Liver (tissue), 9 donors: ENCODE data around the gene SELENOO. TPM values are rescaled to one million over a fixed set of nuclear protein-coding genes. Genes with fewer than 3 reads are reported as not detected.

Source experiments
- DNase-seq: peaks from one replicate; pipeline ENCODE4 v3.0.0-alpha.2; 2017; ENCODE audit warnings: low spot score
- H3K27ac ChIP-seq, 2 donors: one replicate each; pipeline ENCODE4 v1.7.0; 2013; ENCODE audit warnings: inconsistent platforms in 2 of 2, low read length in 2 of 2, control low read depth in 1 of 2, low read depth in 1 of 2, mild to moderate bottlenecking in 1 of 2
- H3K27me3 ChIP-seq, 4 donors: one replicate each; pipeline versions ENCODE4 v1.6.1 to v1.7.0; 2013; ENCODE audit warnings: low read length in 3 of 4, inconsistent platforms in 1 of 4, mild to moderate bottlenecking in 1 of 4, moderate library complexity in 1 of 4; ENCODE audit not compliant: control insufficient read depth in 4 of 4, insufficient read depth in 4 of 4
- H3K36me3 ChIP-seq, 4 donors: one replicate each; pipeline versions ENCODE4 v1.6.1 to v1.7.0; 2013; ENCODE audit warnings: low read length in 3 of 4, mild to moderate bottlenecking in 3 of 4, low read depth in 1 of 4, moderate library complexity in 1 of 4; ENCODE audit not compliant: control insufficient read depth in 4 of 4, insufficient read depth in 3 of 4
- H3K4me1 ChIP-seq, 4 donors: one replicate each; pipeline versions ENCODE4 v1.6.1 to v1.7.0; 2013; ENCODE audit warnings: low read length in 3 of 4, mild to moderate bottlenecking in 3 of 4, moderate library complexity in 1 of 4; ENCODE audit not compliant: control insufficient read depth in 4 of 4, insufficient read depth in 4 of 4
- H3K4me3 ChIP-seq, 3 donors: one replicate each; pipeline versions ENCODE4 v1.6.1 to v1.7.0; 2013; ENCODE audit warnings: low read length in 3 of 3, control low read depth in 1 of 3, low read depth in 1 of 3, mild to moderate bottlenecking in 1 of 3
- H3K9ac ChIP-seq, 2 donors: one replicate each; pipeline ENCODE4 v1.7.0; 2013; ENCODE audit warnings: low read length in 2 of 2, mild to moderate bottlenecking in 2 of 2, moderate library complexity in 2 of 2, control low read depth in 1 of 2, low read depth in 1 of 2
- H3K9me3 ChIP-seq, 4 donors: one replicate each; pipeline versions ENCODE4 v1.6.1 to v1.7.0; 2013; ENCODE audit warnings: low read length in 3 of 4; ENCODE audit not compliant: control insufficient read depth in 4 of 4
- ATF3 ChIP-seq: IDR thresholded peaks from 2 replicates; pipeline ENCODE4 v1.6.1; 2016; ENCODE audit warnings: antibody characterized with exemption
- EGR1 ChIP-seq, 2 donors: IDR thresholded peaks; 2 replicates each; pipeline ENCODE4 v1.6.1; 2016 to 2018; ENCODE audit warnings: antibody characterized with exemption in 2 of 2, low read depth in 2 of 2
- FOXA1 ChIP-seq: IDR thresholded peaks from 2 replicates; pipeline ENCODE4 v1.6.1; 2016; ENCODE audit warnings: antibody characterized with exemption
- FOXA2 ChIP-seq: IDR thresholded peaks from 2 replicates; pipeline ENCODE4 v1.6.1; 2016; ENCODE audit warnings: antibody characterized with exemption
- GABPA ChIP-seq, 2 donors: IDR thresholded peaks in 1 of 2; conservative IDR thresholded peaks in 1 of 2; 2 replicates each; pipeline ENCODE4 v1.6.1; 2016; ENCODE audit warnings: antibody characterized with exemption in 2 of 2, mild to moderate bottlenecking in 1 of 2, moderate library complexity in 1 of 2
- HNF4A ChIP-seq, 2 donors: conservative IDR thresholded peaks; 2 replicates each; pipeline ENCODE4 v1.6.1; 2016; ENCODE audit warnings: antibody characterized with exemption in 2 of 2, mild to moderate bottlenecking in 2 of 2
- HNF4G ChIP-seq: IDR thresholded peaks from 2 replicates; pipeline ENCODE4 v1.6.1; 2016; ENCODE audit warnings: antibody characterized with exemption
- JUND ChIP-seq, 2 donors: IDR thresholded peaks; 2 replicates each; pipeline ENCODE4 v1.6.1; 2016; ENCODE audit warnings: antibody characterized with exemption in 2 of 2
- NR2F2 ChIP-seq: IDR thresholded peaks from 2 replicates; pipeline ENCODE4 v1.6.1; 2016; ENCODE audit warnings: antibody characterized with exemption
- RAD21 ChIP-seq, 2 donors: IDR thresholded peaks; 2 replicates each; pipeline ENCODE4 v1.6.1; 2016; ENCODE audit warnings: antibody characterized with exemption in 2 of 2, mild to moderate bottlenecking in 2 of 2
- REST ChIP-seq: IDR thresholded peaks from 2 replicates; pipeline ENCODE4 v1.6.1; 2016; ENCODE audit warnings: antibody characterized with exemption, mild to moderate bottlenecking
- RXRA ChIP-seq, 2 donors: IDR thresholded peaks; 2 replicates each; pipeline ENCODE4 v1.6.1; 2017 to 2018; ENCODE audit warnings: antibody characterized with exemption in 2 of 2, mild to moderate bottlenecking in 1 of 2
- SP1 ChIP-seq: IDR thresholded peaks from 2 replicates; pipeline ENCODE4 v1.6.1; 2018; ENCODE audit warnings: antibody characterized with exemption, mild to moderate bottlenecking
- TAF1 ChIP-seq: conservative IDR thresholded peaks from 2 replicates; pipeline ENCODE4 v1.6.1; 2016; ENCODE audit warnings: antibody characterized with exemption, mild to moderate bottlenecking
- ZBTB33 ChIP-seq: IDR thresholded peaks from 2 replicates; pipeline ENCODE4 v1.6.1; 2016; ENCODE audit warnings: antibody characterized with exemption
- WGBS: extraction: QIAGEN DNeasy Blood & Tissue Kit; methylation state at CpG from one replicate; pipeline ENCODE4 v1.1.7; 2013; 5-methylcytosine and 5-hydroxymethylcytosine counted together
- polyA plus RNA-seq, 2 donors: library from polyadenylated mRNA; stranded (reverse) in 1 of 2; unstranded in 1 of 2; fragments of 200-250 nt in 1 of 2; fragments of >200 nt in 1 of 2; fragmentation: Nextera tagmentation in 1 of 2; extraction: Ambion mirVana in 1 of 2; gene quantifications; one replicate each; pipeline versions ENCODE4 v1.2.1 to v1.2.3, GENCODE V29; 2013 to 2015
- total RNA-seq, 2 donors: library from RNA; depleted of rRNA; stranded (reverse); fragments of >200 nt; gene quantifications; one replicate each; pipeline ENCODE4 v1.2.3, GENCODE V29; 2014
- TF ChIP-seq, protein P1 (sequence below): IDR thresholded peaks from 2 replicates; pipeline ENCODE4 v1.6.1; 2016; ENCODE audit warnings: antibody characterized with exemption
- TF ChIP-seq, protein P2 (sequence below): fragments of 150-350 bp; IDR thresholded peaks from 2 replicates; pipeline ENCODE4 v1.5.1; 2017; ENCODE audit warnings: improper control_type of control experiment, low read depth, low read length; ENCODE audit not compliant: missing input control
- donor health status: healthy.
- donor health status: healthy.
- donor health status: healthy.
- donor health status: healthy.
- donor health status: healthy.

The SELENOO gene
- total and polyA plus RNA-seq, 4 donors, result 16.4 to 59.2 (median 42.2) TPM

DNA sequence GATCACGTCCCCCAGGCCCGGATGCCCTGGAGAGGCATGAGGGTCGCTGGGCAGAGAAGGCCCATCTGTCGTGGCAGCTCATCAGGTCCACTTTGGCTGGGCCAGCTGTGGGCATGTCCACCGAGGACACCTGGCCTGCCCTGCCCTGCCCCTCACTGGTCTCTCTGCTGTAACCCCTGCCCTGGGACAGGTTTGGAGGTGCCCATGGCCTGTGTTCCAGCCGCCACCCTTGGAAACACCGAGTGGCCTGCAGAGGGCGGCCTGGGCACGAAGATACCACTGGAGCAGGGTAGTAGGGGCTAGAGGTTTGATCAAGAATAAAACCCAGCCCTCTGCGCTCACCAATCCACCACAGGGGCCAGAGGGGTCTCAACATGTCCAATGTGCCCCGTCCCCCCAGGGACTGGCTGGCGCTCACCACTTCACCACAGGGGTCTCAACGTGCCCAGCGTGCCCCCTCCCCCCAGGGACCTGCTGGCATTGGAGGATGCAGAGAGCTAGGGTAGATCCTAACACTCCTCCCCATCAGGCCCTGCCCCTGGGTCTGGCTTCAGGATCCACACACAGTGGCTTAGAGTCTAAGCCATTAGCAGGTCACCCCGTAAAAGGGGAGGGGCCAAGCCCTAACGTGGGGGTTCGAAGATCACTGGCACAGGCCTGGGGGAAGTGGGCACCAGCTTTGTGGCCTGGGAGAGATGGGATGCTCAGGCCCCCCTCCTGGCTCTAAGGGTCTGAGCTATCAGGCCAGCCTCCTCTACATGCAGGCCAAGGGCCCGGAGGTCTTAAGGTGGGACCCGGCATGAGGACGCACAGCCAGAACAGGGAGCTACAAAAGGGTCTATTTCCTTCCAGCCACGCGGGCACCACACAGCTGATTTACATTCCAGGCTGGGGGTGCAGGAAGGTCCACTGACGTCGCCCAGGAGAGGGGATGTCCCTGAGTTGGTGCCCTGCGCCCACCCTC is 51.6 kb downstream of the SELENOO start:
- H3K36me3 ChIP-seq, result peaks cover 0 to 1% (median 0%) of the 10 kb centered on the region in 4 donors
- H3K4me3 ChIP-seq, result no peak overlapping the region
- H3K9me3 ChIP-seq, result no peaks in the 10 kb centered on the region
- DNase-seq, result peak; percentile 61
- no peak overlapping the region for H3K9ac ChIP-seq
- H3K4me1 ChIP-seq, result peaks cover 10 to 44% (median 24%) of the 10 kb centered on the region in 4 donors
- H3K27me3 ChIP-seq, result no peaks in the 10 kb centered on the region
- no peak overlapping the region for H3K27ac ChIP-seq
- TF ChIP-seq RXRA (IDR thresholded peaks at IDR 0.05), result no peak
- TF ChIP-seq ZBTB33, result no peak
- TF ChIP-seq, protein P1, sequence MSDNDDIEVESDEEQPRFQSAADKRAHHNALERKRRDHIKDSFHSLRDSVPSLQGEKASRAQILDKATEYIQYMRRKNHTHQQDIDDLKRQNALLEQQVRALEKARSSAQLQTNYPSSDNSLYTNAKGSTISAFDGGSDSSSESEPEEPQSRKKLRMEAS, result no peak
- TF ChIP-seq JUND (IDR thresholded peaks at IDR 0.05), result no peak
- no peak for TF ChIP-seq FOXA1
- TF ChIP-seq TAF1, result no peak
- TF ChIP-seq, protein P2, sequence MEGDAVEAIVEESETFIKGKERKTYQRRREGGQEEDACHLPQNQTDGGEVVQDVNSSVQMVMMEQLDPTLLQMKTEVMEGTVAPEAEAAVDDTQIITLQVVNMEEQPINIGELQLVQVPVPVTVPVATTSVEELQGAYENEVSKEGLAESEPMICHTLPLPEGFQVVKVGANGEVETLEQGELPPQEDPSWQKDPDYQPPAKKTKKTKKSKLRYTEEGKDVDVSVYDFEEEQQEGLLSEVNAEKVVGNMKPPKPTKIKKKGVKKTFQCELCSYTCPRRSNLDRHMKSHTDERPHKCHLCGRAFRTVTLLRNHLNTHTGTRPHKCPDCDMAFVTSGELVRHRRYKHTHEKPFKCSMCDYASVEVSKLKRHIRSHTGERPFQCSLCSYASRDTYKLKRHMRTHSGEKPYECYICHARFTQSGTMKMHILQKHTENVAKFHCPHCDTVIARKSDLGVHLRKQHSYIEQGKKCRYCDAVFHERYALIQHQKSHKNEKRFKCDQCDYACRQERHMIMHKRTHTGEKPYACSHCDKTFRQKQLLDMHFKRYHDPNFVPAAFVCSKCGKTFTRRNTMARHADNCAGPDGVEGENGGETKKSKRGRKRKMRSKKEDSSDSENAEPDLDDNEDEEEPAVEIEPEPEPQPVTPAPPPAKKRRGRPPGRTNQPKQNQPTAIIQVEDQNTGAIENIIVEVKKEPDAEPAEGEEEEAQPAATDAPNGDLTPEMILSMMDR, result peak; percentile 66
- TF ChIP-seq HNF4A (conservative IDR thresholded peaks at IDR 0.05), result no peak
- no peak for TF ChIP-seq ATF3
- TF ChIP-seq RAD21 (IDR thresholded peaks at IDR 0.05), result peak; percentile 84 to 85
- no peak for TF ChIP-seq HNF4G
- TF ChIP-seq EGR1 (IDR thresholded peaks at IDR 0.05; ENCODE audit: low read depth in 2 of 2), result no peak
- no peak for TF ChIP-seq REST
- no peak for TF ChIP-seq SP1
- TF ChIP-seq GABPA (IDR thresholded peaks at IDR 0.05 in 1 of 2, conservative IDR thresholded peaks at IDR 0.05 in 1 of 2), result no peak
- no peak for TF ChIP-seq FOXA2
- no peak for TF ChIP-seq NR2F2
- 50% methylated on average over 25 of the region's 25 CpGs for WGBS
